Peyer's patch (tissue), 4 donors: ENCODE data around the gene PRKCA.

Experiments
- CTCF ChIP-seq, 6 experiments: fragments of 450-650 bp in 4 of 6; fragments of 200-600 bp in 2 of 6; sonication (generic) in 1 of 6; IDR thresholded peaks; one replicate each; pipeline ENCODE4 v1.5.1; 2017 to 2019; ENCODE audit warnings: antibody characterized with exemption in 6 of 6, mild to moderate bottlenecking in 3 of 6, moderate library complexity in 1 of 6
- POLR2A ChIP-seq, 2 donors: fragments of 450-650 bp; IDR thresholded peaks; one replicate each; pipeline ENCODE4 v1.5.1; 2017; ENCODE audit warnings: antibody characterized with exemption in 2 of 2, mild to moderate bottlenecking in 2 of 2, moderate library complexity in 2 of 2

GRCh38 chr17:66319226-66319625 lies 16.8 kb downstream of the PRKCA start:
- TF ChIP-seq CTCF (IDR thresholded peaks at IDR 0.05): no peak
- TF ChIP-seq POLR2A (IDR thresholded peaks at IDR 0.05): no peak
